Left forelimb (tissue), 1 donor: ENCODE data around the gene TDRD10.
"Not testable (repeated sequence)": the region's sequence is repeated elsewhere in the genome, so short reads cannot be mapped to it uniquely, and the experiment has no call there.

Source experiments
- DNase-seq: peaks from one replicate; pipeline ENCODE4 v3.0.0-alpha.2; 2018; ENCODE audit warnings: low spot score

Gene TDRD10

DNA sequence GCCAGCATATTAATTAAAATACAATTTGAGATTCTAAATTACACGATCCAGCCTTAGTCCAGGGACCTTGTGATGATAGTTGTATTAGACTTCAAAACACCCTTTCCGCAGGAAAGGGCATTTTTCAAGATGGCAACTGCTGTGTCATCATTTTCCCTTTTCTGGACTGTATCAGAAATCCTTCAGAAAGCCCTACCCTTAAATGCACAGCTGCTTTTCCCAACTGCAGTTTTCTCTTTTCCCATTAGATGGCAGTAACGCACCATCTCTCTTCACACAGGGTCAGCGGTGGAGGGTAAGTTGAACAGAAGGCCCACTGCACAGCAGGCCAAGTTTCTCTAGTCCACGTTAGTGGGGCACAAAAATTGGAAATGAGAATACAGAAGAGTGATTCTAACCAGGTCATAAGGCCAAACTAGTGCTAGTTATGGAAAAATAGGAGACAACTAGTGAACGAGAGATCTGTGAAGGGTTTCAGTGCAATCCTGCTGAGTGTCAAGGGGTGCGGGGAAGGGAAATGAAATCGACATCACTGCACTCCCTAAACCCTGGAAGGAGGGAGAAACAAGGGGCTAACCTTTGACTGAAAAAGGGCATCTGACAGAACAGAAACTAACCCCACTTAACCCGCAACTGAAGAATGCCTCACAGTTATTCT, 22.1 kb upstream of the TDRD10 start:
- peak; percentile 74 for DNase-seq

GRCh38 chr1:154481053-154481452, 21.0 kb upstream of the TDRD10 start:
- no peak for DNase-seq

DNA sequence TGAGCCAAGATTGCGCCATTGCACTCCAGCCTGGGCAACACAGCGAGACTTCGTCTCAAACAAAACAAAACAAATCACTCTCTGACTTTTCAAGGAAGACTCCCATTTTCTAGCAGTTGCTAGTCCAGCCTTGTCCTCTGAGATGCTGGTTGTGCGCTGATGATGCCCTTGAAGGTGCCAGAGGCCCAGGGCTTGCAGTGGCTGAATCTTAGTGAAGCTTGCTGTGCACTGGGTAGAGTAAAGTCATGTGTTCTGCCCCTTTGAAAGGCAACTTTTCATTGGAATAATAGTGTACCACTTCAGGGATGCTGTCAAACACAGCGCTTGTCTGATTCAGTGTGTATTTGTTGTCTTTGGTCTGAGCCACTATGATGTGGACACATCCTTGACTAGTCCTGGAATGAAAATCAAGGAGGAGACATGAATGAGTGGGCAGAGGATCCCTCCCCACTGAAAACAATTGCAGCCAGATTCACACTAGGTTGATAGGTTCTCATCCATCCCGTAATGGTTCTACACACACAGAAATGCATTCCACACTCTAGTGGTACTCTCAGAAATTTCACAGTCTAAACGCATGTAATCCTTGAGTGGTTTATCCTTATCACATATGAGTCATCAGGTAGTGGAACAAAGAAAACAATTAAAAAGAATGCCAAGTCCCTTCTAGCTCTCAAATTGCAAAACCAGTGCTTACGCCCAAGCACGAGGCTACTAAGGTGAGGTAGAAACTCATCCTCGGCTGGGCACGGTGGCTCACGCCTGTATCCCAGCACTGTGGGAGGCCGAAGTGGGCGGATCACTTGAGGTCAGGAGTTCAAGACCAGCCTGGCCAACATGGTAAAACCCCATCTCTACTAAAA, 17.8 kb upstream of the TDRD10 start:
- no peak for DNase-seq

GRCh38 chr1:154485106-154485505, 16.9 kb upstream of the TDRD10 start:
- DNase-seq, result no peak

GRCh38 chr1:154485910-154486496, 16.0 kb upstream of the TDRD10 start:
- no peak for DNase-seq

GRCh38 chr1:154486756-154487155, 15.3 kb upstream of the TDRD10 start:
- DNase-seq, result not testable (repeated sequence)

- no peak for DNase-seq
These were observed 13.1 kb upstream of the TDRD10 start for GRCh38 chr1:154488922-154489321.

GRCh38 chr1:154489695-154490274, 12.2 kb upstream of the TDRD10 start:
- DNase-seq, result no peak

DNA sequence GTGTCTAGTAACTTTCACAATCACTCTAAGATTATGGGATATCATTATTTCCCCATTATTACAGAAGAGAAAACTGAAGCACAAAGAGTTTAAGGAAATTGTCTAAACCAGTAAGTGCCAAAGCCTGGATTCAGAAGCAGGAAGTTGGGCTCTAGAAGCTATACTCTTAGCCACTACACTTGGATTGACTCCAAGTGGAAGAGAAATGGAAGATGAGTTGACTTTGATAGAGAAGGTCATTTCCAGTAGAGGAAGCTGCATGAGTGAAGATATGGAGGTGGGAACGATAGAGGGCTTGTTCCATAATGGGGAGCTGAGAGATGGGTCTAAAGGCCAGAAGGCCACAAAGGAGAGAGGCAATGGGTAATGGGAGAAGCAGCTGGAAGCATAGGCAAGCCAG, 11.7 kb upstream of the TDRD10 start:
- no peak for DNase-seq

GRCh38 chr1:154492115-154492514, 9.9 kb upstream of the TDRD10 start:
- no peak for DNase-seq

GRCh38 chr1:154493276-154493675, 8.7 kb upstream of the TDRD10 start:
- DNase-seq, result no peak

DNA sequence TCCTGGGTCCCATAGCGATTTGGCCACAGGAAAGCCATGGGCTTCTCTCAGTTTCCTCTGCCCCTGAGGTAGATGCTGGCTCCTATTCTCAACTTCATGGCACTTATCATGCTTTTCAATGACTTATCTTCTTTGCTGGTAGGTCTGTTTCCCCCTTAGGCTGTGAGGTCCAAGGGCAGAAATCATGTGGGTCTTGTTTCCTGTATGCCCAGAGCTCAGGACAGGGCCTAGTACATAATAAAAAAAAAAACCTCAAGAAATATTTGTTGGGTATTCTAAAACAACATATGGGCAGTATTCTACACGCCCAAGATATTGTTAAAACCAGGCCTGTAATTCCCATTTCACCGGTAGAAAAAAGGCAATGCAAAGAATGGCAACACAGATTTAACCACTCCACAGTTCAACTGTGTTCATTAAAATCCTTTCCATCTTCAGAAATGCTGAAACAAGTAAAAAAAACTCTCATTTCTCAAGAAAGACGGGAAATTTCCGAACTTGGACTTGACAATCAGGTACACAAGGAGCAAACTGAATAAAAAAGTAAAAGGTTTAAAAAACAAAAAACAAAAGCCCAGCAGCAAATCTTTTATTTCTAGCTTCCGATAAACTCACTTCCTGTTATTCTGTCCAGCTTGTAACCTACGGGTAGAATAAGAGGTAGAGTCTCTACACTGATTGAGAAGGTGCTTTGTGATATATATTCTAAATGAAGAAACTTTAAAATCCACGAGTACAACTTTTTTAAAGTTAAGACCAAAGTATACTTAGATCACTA, 6.3 kb upstream of the TDRD10 start:
- DNase-seq, result no peak

DNA sequence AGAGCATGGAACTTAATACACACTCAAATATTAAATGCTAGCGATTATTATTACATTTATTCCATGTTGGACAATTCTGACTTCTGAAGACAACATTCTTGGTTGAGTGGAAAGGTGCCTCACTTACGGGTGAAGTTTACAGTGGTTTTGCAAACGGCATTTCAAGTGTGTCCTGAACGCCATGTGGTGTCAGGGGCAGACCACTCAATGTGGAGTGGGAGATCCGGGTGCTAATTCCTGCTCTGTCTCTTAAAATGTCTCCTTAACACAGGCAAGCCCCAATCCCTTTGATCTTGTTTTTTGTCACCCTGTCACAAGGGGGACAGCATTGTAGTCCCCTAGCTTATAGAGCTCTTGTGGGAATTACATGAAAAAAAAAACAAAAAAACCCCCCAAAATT, 5.6 kb upstream of the TDRD10 start:
- DNase-seq, result no peak

DNA sequence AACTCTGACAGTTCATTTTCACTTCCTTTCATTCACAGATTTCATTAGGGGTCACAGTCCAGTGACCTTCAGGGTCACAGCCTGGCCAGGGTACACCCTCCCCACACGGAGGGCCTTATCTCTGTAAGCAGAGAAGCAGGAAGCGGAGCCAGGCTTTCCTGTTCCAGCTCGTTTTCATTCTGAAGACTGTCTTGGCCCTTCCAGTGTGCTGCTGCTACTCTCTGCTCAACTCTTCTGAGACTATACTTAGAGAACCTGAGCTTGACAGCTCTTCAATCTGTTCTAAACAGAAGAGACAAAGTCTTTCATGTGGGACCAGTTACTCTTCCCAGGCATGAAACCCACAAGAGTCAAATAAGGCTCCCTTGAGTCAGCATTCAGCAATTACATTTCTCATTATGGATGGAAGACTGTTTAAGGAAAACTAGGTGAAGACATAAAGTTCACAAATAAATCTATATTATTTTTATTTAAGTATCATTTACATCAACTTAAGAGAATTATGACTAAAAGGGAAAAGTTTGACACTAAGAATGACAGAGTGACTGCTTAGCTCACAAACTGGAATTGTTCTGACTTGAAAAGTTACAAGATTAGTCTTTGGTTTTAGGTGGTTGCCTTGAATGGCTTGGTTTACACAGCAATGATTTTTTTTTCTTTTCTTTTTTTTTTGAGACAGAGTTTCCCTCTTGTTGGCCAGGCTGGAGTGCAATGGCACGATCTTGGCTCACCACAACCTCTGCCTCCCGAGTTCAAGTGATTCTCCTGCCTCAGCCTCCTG, 4.8 kb upstream of the TDRD10 start:
- DNase-seq, result no peak

DNA sequence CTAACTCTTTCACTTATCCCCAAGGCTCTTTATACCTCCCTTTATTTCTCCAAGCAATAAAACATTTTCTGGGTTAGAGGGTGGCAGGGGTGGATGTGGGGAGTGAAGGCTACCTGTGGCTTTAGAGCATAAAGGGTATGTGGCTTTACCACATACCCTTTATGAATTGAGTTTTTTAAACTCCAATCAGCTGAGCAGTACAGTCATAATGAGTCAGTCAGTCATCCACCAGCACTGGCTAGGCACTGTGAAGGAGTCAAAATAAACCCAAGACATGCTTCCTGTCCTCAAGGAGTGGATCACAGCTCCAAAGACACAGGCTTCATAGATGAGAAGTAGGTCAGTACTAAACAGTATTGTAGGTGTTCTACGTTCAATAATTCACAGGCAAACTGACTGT, 2.6 kb upstream of the TDRD10 start:
- DNase-seq, result no peak

GRCh38 chr1:154500533-154500932, 1.5 kb upstream of the TDRD10 start:
- DNase-seq, result no peak

DNA sequence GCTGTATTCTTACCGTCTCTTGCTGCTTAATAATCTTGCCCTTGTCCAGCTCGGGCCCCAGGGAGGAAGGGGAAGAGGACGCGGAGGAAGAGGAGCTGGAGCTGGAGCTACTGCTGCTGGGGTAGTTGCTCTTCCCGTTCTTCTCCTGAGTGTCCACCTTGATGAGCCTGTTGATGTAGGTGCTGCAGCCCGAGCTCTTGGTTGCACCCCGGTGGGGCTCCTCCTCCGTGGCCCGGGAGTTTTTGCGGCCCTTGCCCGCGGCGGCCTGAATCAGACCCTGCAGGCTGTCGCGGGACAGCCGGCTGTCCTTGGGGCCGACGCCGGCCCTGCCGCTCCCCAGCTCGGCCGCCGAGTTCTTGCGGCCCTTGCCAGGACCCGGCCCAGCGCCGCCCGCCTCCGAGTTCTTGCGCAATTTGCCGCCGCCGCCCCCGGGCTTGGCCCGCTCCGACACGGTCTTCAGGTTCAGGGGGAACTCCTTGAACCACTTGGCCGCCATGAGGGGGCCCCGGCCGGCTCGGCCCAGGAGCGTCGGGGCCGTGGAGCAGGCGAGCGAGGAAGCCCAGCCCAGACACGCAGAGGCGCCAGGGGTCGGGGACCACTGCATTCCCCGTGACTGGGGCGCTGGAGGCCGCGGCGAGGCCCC, 475 bp upstream of the TDRD10 start:
- DNase-seq, result no peak

- no peak for DNase-seq
These were observed 711 bp downstream of the TDRD10 start for GRCh38 chr1:154502744-154503115.

DNA sequence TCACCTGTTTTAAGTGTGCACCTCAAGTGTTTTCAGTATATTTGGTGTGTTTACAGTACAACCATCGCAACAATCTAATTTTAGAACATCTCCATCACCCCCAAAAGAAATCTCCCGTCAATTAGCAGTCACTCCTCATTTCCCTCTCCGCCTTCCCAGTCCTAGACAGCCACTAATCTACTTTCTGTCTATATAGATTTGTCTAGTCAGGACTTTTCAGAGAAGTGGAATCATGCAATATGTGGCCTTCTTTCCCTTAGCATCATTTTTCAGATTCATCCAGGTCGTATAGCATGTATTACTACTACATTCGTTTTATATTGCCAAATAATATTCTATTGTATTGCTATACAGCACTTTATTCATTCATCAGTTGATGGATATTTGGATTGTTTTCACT, 1.9 kb downstream of the TDRD10 start:
- DNase-seq, result no peak

- no peak for DNase-seq
These were observed 10.7 kb downstream of the TDRD10 start for GRCh38 chr1:154512760-154513159.

DNA sequence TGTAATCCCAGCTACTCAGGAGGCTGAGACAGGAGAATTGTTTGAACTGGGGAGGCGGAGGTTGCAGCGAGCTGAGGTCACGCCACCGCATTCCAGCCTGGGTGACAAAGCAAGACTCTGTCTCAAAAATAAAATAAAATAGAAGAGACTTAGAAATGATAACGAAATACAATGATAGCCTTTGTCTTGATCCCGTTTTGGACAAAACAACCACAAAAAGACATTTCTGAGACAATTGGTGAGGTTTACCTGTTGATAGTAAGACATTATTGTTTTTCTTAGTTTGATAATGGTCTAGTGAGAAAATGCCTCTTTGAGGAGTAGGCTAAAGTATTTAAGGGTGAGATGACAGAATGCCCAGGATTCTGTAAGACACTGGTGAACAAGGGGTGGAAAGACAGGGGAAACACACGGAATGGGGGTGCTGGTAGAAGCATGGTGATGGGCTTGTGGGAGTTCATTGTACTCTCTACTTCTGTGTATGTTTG, 12.1 kb downstream of the TDRD10 start:
- no peak for DNase-seq
